ENCODE data around the gene NUP153.

DNA sequence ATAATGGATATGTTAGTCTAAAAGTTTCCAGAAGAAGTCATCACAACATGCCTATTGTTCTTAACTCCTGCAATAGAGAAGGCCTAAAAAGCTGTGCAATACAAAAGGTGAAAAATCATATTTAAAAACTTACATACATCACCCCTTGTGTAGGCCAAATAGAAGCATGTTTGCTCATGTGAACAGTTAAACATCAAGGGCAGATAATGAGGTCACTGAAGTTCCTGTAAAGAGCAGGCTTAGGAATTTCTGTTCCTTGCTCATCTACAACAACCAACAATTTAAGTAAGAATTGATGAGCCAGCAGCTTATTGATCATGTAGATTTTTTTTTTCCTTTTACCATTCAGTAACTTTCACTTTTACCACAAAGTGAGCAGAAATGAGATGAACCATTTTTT is 7.5 kb upstream of the NUP153 start:
- TF ChIP-seq CTCF (IDR thresholded peaks at IDR 0.05) (no peak), POLR2A (IDR thresholded peaks at IDR 0.05) (no peak)

Measured in lower leg skin (tissue), 3 donors.